Choroid plexus epithelial cell (primary cell): ENCODE measurements around the gene TGFBR3L.
"Not testable (repeated sequence)": the region's sequence is repeated elsewhere in the genome, so short reads cannot be mapped to it uniquely, and the experiment has no call there.

Source experiments
- DNase-seq: peaks from one replicate; pipeline ENCODE4 v3.0.0-alpha.2; 2010; ENCODE audit warnings: low read depth
- H3K4me3 ChIP-seq: 2 replicates; pipeline ENCODE4 v1.5.1; 2011; ENCODE audit warnings: low read depth, mild to moderate bottlenecking, control low read depth, low read length, moderate library complexity
- TF ChIP-seq, protein P1 (sequence below): conservative IDR thresholded peaks from 2 replicates; pipeline ENCODE4 v1.5.1; 2011; ENCODE audit warnings: low read depth, mild to moderate bottlenecking, control low read depth, inconsistent platforms, low read length, moderate library complexity

Gene TGFBR3L

DNA sequence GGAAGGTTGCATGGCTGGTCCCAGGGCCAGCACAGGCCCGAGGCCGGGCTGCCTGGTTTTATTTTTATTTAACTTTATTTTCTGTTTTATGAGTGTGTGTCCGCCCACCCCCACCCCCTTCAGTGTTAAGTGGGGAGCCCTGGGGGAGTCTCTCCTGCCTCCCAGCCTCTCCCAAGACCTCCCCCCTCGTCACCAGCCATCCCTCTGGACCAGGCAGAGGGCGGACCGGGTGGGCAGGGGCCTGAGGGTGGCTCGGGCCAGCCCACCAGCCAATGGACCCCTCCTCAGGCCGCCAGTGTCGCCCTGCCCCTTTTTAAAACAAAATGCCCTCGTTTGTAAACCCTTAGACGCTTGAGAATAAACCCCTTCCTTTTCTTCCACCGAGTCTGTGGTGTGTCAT is 531 bp upstream of the TGFBR3L start:
- no peak for DNase-seq
- TF ChIP-seq, protein P1, sequence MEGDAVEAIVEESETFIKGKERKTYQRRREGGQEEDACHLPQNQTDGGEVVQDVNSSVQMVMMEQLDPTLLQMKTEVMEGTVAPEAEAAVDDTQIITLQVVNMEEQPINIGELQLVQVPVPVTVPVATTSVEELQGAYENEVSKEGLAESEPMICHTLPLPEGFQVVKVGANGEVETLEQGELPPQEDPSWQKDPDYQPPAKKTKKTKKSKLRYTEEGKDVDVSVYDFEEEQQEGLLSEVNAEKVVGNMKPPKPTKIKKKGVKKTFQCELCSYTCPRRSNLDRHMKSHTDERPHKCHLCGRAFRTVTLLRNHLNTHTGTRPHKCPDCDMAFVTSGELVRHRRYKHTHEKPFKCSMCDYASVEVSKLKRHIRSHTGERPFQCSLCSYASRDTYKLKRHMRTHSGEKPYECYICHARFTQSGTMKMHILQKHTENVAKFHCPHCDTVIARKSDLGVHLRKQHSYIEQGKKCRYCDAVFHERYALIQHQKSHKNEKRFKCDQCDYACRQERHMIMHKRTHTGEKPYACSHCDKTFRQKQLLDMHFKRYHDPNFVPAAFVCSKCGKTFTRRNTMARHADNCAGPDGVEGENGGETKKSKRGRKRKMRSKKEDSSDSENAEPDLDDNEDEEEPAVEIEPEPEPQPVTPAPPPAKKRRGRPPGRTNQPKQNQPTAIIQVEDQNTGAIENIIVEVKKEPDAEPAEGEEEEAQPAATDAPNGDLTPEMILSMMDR: no peak
- no peak overlapping the region for H3K4me3 ChIP-seq

DNA sequence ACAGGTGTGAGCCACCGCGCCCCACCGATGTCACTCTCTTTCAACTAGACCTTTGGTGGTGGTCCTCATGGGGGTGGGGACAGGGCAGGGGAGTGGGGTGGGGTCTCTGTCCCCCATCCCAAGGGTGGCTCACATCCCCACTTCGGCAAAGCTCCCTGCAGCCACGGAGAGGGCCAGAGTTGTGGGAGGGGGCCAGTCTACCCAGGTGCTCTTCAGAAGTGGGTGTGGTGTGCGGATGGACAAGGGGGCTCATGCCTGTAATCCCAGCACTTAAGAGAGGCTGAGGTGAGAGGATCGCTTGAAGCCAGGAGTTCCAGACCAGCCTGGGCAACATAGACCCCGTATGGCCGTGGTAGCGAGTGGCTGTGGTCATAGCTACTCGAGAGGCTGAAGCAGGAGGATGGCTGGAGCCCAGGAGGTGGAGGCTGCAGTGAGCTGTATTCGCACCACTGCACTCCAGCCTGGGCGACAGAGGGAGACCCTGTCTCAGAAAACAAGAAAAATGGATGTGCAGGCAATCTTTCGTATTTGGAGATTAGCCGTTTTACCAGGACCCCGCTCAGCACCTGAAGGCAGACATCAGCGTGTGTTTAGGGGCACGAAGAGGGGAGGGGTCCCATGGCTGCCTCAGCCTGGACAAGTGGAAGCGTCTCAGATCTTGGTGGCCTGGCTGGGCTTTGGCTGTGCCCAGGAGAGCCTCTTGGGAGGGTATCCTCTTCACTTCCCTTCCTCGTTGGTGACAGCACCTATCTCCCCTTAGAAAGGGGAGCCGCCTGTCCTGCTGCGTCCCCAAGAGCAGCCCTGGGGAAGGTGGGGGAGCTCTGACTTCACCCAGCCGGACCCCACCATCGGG is 846 bp downstream of the TGFBR3L start:
- TF ChIP-seq, protein P1: no peak
- no peak for DNase-seq
- H3K4me3 ChIP-seq: no peak overlapping the region

DNA sequence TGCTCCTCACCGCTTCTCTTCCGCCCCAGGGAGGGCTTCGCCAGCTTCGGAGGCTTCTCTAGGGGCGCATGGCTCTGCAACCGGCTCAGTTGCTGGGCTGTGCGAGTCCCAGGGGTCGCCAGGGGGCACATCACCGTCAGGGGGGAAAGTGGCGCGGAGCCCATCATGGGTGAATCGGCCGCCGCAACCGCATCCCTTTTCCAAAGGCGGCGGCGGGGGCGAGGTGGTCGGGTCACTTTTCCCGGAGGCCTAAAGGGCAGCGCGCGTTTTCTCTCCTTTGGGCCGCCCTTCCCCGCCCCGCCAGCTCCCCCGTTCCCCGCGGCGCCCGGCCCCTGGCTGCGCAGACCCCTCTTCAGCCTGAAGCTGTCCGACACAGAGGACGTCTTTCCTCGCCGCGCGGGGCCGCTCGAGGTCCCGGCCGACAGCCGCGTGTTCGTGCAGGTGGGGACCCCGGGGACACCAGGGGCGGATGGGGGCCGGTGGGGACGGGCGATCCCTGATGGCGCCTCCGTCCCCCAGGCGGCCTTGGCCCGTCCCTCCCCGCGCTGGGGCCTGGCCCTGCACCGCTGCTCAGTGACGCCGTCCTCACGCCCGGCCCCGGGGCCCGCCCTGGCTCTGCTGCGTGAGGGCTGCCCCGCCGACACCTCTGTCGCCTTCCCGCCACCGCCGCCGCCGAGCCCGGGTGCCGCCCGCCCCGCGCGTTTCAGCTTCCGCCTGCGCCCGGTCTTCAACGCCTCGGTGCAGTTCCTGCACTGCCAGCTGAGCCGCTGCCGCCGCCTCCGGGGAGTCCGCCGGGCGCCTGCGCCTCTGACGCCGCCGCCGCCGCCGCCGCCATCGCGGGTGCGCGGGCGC is 1.7 kb downstream of the TGFBR3L start:
- TF ChIP-seq, protein P1: no peak
- peak overlapping the region; percentile 17 for H3K4me3 ChIP-seq
- no peak for DNase-seq

DNA sequence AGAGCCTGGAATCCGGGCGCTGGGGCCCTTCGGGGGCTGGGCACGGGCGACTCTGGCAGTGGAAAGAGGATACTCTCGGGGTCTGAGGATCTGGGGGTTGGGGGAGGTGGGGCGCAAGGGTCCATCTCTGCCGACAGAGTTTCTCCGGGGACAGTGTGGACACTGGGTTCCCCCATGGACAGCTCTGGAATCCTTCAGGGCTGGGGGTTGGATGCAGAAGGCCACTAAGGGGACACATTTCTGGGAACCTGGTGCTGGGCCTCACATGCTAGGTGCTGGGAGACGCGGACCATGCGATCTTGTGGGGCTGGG is 2.3 kb downstream of the TGFBR3L start:
- DNase-seq: no peak
- TF ChIP-seq, protein P1: no peak
- no peak overlapping the region for H3K4me3 ChIP-seq

DNA sequence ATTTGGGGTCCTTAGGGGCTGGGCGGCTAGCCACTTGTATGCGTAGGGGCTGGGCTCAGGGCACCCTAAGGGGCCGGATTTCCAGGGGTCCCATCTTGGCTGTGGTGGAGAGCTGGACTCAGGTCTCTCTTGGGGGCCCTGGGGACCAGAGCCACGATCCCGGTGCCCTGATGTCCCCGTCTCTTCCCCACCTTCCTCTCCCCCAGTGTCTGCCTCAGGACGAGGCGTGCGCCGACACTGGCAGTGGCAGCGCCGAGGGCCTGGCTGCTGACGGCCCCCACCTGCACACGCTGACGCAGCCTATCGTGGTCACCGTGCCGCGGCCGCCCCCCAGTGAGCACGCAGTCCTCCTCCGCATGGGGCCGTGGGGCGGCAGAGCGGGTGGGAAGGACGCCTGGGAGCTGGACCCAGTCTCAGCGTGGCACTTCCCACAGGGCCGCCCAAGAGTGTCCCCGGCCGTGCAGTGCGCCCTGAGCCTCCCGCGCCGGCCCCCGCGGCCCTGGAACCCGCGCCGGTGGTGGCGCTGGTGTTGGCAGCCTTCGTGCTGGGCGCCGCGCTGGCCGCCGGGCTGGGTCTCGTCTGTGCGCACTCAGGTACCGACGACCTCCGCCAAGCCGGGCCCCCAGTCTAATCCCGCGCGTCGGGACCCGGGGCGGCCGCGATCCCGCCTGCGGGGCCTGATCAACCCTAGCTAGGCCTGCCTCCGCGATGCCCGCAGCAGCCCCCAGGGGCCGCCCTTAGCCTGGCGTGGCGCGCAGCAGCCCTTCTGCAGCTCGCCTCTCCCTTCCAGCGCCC is 2.8 kb downstream of the TGFBR3L start:
- TF ChIP-seq, protein P1: peak; percentile 58
- peak; percentile 62 for DNase-seq
- peak overlapping the region; percentile 34 for H3K4me3 ChIP-seq

DNA sequence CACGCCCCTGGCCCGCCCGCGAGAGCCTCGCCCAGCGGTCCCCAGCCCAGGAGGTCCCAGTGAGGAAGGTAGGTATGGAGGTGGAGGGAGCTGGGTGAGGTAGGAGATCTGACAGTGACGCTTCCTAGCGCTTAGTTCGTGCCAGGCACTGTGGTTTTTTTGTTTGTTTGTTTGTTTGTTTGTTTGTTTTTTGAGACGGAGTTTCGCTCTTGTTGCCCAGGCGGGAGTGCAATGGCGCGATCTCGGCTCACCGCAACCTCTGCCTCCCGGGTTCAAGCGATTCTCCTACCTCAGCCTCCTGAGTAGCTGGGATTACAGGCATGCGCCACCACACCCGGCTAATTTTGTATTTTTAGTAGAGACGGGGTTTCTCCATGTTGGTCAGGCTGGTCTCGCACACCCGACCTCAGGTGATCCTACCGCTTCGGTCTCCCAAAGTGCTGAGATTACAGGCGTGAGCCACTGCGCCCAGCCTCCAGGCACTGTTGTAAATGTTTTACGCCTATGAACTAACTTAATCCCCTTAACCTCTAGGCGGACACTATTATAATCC is 3.5 kb downstream of the TGFBR3L start:
- H3K4me3 ChIP-seq: peak overlapping the region; percentile 34
- DNase-seq: not testable (repeated sequence)
